HepG2 (cell line): ENCODE measurements around the gene GCH1. TPM values are rescaled to one million over a fixed set of nuclear protein-coding genes. Genes with fewer than 3 reads are reported as not detected.
A peak's percentile ranks its signal among the peaks of the same experiment; 100 is the strongest.

ENCODE experiments used
- CEBPZ ChIP-seq: IDR thresholded peaks from 2 replicates; pipeline ENCODE4 v1.6.1; 2012; ENCODE audit warnings: low read length, improper control_type of control experiment
- CHD4 ChIP-seq: fragments of 200-600 bp; sonication (generic); IDR thresholded peaks from 2 replicates; pipeline ENCODE4 v1.7.0; 2017; ENCODE audit warnings: mild to moderate bottlenecking, low read length, borderline replicate concordance
- HDAC2 ChIP-seq: sonication (generic); formaldehyde crosslinking; IDR thresholded peaks from 2 replicates; pipeline ENCODE4 v1.4.0; 2020; ENCODE audit warnings: missing genetic modification reagents
- HIVEP1 ChIP-seq: sonication (generic); formaldehyde crosslinking; IDR thresholded peaks from 2 replicates; pipeline ENCODE4 v1.4.0; 2020; ENCODE audit warnings: mild to moderate bottlenecking, missing genetic modification reagents
- HNF4A ChIP-seq: sonication (generic); formaldehyde crosslinking; IDR thresholded peaks from 2 replicates; pipeline ENCODE4 v1.4.0; 2020; ENCODE audit warnings: missing genetic modification reagents
- HOXA3 ChIP-seq: sonication (generic); formaldehyde crosslinking; IDR thresholded peaks from 2 replicates; pipeline ENCODE4 v1.5.0; 2020; ENCODE audit warnings: missing genetic modification reagents
- MIXL1 ChIP-seq: IDR thresholded peaks from 2 replicates; pipeline ENCODE4 v1.6.1; 2016
- NCOA5 ChIP-seq: sonication (generic); formaldehyde crosslinking; IDR thresholded peaks from 2 replicates; pipeline ENCODE4 v1.4.0; 2020; ENCODE audit warnings: missing genetic modification reagents
- NR2F2 ChIP-seq: IDR thresholded peaks from 2 replicates; pipeline ENCODE4 v1.6.1; 2012; ENCODE audit warnings: low read depth, inconsistent platforms, borderline replicate concordance
- RXRA ChIP-seq: sonication (generic); formaldehyde crosslinking; IDR thresholded peaks from 2 replicates; pipeline ENCODE4 v1.5.1; 2020; ENCODE audit warnings: missing genetic modification reagents
- SALL2 ChIP-seq: sonication (generic); formaldehyde crosslinking; IDR thresholded peaks from 2 replicates; pipeline ENCODE4 v1.8.1; 2023; ENCODE audit warnings: mild to moderate bottlenecking, missing genetic modification reagents, inconsistent platforms
- TEAD3 ChIP-seq: optimal IDR thresholded peaks from 2 replicates; pipeline ENCODE3; 2016; ENCODE audit warnings: borderline replicate concordance
- ZBTB25 ChIP-seq: IDR thresholded peaks from 2 replicates; pipeline ENCODE4 v1.6.1; 2018; ENCODE audit warnings: missing genetic modification reagents
- ZBTB49 ChIP-seq: sonication (generic); formaldehyde crosslinking; IDR thresholded peaks from 2 replicates; pipeline ENCODE4 v1.4.0; 2020; ENCODE audit warnings: missing genetic modification reagents, borderline replicate concordance
- ZNF251 ChIP-seq: sonication (generic); formaldehyde crosslinking; IDR thresholded peaks from 2 replicates; pipeline ENCODE4 v1.9.0; 2021; ENCODE audit warnings: mild to moderate bottlenecking, missing genetic modification reagents
- ZNF280D ChIP-seq: sonication (generic); formaldehyde crosslinking; IDR thresholded peaks from 2 replicates; pipeline ENCODE4 v1.5.1; 2020; ENCODE audit warnings: mild to moderate bottlenecking, missing genetic modification reagents
- ZNF674 ChIP-seq: sonication (generic); formaldehyde crosslinking; IDR thresholded peaks from 2 replicates; pipeline ENCODE4 v1.5.0; 2020; ENCODE audit warnings: low read depth, mild to moderate bottlenecking, missing genetic modification reagents
- ZNF691 ChIP-seq: sonication (generic); formaldehyde crosslinking; IDR thresholded peaks from 2 replicates; pipeline ENCODE4 v1.4.0; 2020; ENCODE audit warnings: missing genetic modification reagents, low read depth, mild to moderate bottlenecking, borderline replicate concordance
- polyA plus RNA-seq, 8 experiments: library from polyadenylated mRNA; depleted of rRNA in 3 of 8; stranded (reverse) in 7 of 8; unstranded in 1 of 8; fragments of >200 nt; fragmentation: Illumina TruSeq in 4 of 8; extraction: Trizol in 4 of 8; gene quantifications; 2 replicates each; pipeline versions ENCODE4 v1.2.1 to v1.2.3, GENCODE V29; 2011 to 2016; ENCODE audit warnings: low read depth in 4 of 8, missing spikeins in 1 of 8, mixed read lengths in 1 of 8; ENCODE audit not compliant: insufficient read depth in 1 of 8
- total RNA-seq, 5 experiments: library from RNA; depleted of rRNA; stranded (reverse); fragments of >200 nt; fragmentation: Illumina TruSeq; extraction: Trizol; gene quantifications; 2 replicates each; pipeline ENCODE4 v1.2.3, GENCODE V29; 2016; ENCODE audit warnings: low read depth in 1 of 5
- TF ChIP-seq, protein P1 (sequence below): sonication (generic); formaldehyde crosslinking; IDR thresholded peaks from 2 replicates; pipeline ENCODE4 v1.5.0; 2020; ENCODE audit warnings: missing genetic modification reagents

Gene GCH1
- total and polyA plus RNA-seq, 2 of the 13 experiments (the other 11 are each of a cell fraction or from before 2014, with no cell fraction given), result 15.0 to 25.2 TPM

- no peak for TF ChIP-seq ZBTB49 (CRISPR knock-in tag)
- TF ChIP-seq HDAC2 (CRISPR knock-in tag), result peak; percentile 79
- no peak for TF ChIP-seq HIVEP1
- TF ChIP-seq RXRA (CRISPR knock-in tag), result no peak; the same call in 1 of the 2 replicates
- peak; percentile 76 for TF ChIP-seq TEAD3 (CRISPR knock-in tag)
- no peak for TF ChIP-seq ZNF251 (CRISPR knock-in tag)
- TF ChIP-seq HOXA3 (CRISPR knock-in tag), result peak; percentile 25; the same call in 1 of the 2 replicates
- TF ChIP-seq MIXL1 (CRISPR knock-in tag), result peak; percentile 58; the same call in 1 of the 2 replicates
- no peak for TF ChIP-seq NCOA5 (CRISPR knock-in tag)
- no peak for TF ChIP-seq ZNF280D (CRISPR knock-in tag)
- no peak for TF ChIP-seq SALL2 (CRISPR knock-in tag)
- TF ChIP-seq NR2F2, result peak; percentile 88
- no peak for TF ChIP-seq CHD4
- no peak for TF ChIP-seq CEBPZ
- TF ChIP-seq HNF4A (CRISPR knock-in tag), result peak; percentile 79
- TF ChIP-seq, protein P1, sequence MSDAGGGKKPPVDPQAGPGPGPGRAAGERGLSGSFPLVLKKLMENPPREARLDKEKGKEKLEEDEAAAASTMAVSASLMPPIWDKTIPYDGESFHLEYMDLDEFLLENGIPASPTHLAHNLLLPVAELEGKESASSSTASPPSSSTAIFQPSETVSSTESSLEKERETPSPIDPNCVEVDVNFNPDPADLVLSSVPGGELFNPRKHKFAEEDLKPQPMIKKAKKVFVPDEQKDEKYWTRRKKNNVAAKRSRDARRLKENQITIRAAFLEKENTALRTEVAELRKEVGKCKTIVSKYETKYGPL (CRISPR knock-in tag), result no peak
- TF ChIP-seq ZNF674 (CRISPR knock-in tag), result no peak
- peak; percentile 64; the same call in 1 of the 2 replicates for TF ChIP-seq ZNF691
- peak; percentile 33; the same call in 1 of the 2 replicates for TF ChIP-seq ZBTB25
Measured at GRCh38 chr14:54839701-54840119, 62.9 kb downstream of the GCH1 start (continued).
